Measurements from ENCODE around the gene PDZRN4.

PDZRN4 gene

GRCh38 chr12:41443690-41444089 is 255.6 kb downstream of the PDZRN4 start:
- Histone ChIP-seq H3K27me3 (ENCODE audit: insufficient read depth, poor library complexity, severe bottlenecking) (no peaks in the 10 kb centered on the region), H3K4me3 (replicated peaks; ENCODE audit: insufficient read depth, low read length) (no peak overlapping the region), H3K27ac (replicated peaks) (no peak overlapping the region)
- DNase-seq (ENCODE audit: low read depth in 1 of 2, low spot score in 1 of 2) = no peak
- TF ChIP-seq POLR2AphosphoS5 (IDR thresholded peaks at IDR 0.05; ENCODE audit: low read depth) (no peak), SPI1 (IDR thresholded peaks at IDR 0.05; ENCODE audit: borderline replicate concordance, low read depth) (no peak)
- TF ChIP-seq, protein P1, sequence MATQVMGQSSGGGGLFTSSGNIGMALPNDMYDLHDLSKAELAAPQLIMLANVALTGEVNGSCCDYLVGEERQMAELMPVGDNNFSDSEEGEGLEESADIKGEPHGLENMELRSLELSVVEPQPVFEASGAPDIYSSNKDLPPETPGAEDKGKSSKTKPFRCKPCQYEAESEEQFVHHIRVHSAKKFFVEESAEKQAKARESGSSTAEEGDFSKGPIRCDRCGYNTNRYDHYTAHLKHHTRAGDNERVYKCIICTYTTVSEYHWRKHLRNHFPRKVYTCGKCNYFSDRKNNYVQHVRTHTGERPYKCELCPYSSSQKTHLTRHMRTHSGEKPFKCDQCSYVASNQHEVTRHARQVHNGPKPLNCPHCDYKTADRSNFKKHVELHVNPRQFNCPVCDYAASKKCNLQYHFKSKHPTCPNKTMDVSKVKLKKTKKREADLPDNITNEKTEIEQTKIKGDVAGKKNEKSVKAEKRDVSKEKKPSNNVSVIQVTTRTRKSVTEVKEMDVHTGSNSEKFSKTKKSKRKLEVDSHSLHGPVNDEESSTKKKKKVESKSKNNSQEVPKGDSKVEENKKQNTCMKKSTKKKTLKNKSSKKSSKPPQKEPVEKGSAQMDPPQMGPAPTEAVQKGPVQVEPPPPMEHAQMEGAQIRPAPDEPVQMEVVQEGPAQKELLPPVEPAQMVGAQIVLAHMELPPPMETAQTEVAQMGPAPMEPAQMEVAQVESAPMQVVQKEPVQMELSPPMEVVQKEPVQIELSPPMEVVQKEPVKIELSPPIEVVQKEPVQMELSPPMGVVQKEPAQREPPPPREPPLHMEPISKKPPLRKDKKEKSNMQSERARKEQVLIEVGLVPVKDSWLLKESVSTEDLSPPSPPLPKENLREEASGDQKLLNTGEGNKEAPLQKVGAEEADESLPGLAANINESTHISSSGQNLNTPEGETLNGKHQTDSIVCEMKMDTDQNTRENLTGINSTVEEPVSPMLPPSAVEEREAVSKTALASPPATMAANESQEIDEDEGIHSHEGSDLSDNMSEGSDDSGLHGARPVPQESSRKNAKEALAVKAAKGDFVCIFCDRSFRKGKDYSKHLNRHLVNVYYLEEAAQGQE (IDR thresholded peaks at IDR 0.05; ENCODE audit: insufficient replicate concordance, low read depth) = no peak

DNA sequence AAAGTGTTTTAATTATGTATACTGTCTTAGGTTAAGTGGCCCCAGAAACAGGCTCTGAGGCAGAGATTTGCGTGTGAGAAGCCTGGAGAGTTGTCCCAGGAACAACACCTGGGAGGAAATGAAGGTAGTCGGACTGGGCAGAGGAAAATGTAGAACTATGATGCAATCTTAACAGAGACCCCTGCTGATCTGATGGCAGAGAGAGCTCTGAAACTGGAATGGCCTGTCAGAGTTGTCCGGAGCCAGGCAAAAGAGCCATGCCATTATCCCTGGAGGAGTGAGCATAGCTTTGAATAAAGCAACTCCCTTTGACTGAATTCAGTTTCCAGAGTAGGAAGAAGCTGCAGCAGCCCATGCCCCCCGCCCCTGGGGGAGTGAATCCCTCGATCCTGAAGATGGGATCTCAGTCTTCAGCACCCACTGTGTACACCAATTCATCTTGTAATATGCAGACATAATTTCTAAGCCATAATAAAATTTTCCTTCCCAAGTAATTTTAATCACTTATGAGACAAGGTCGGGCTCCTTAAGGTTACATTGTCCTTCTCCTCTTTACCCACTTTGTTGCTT is 264.8 kb downstream of the PDZRN4 start:
- H3K27ac ChIP-seq (replicated peaks) = no peak overlapping the region
- no peak for TF ChIP-seq GABPA (IDR thresholded peaks at IDR 0.05; ENCODE audit: low read depth)
- TF ChIP-seq SPI1 (IDR thresholded peaks at IDR 0.05; ENCODE audit: borderline replicate concordance, low read depth) = no peak
- no peak for TF ChIP-seq CTCF (IDR thresholded peaks at IDR 0.05; ENCODE audit: insufficient read depth, low read length)
- TF ChIP-seq, protein P1 (IDR thresholded peaks at IDR 0.05; ENCODE audit: insufficient replicate concordance, low read depth) = no peak
- TF ChIP-seq POLR2AphosphoS5 (IDR thresholded peaks at IDR 0.05; ENCODE audit: low read depth) = no peak
- no peak for DNase-seq (ENCODE audit: low read depth in 1 of 2, low spot score in 1 of 2)
- H3K4me3 ChIP-seq (replicated peaks; ENCODE audit: insufficient read depth, low read length) = no peak overlapping the region
- no peaks in the 10 kb centered on the region for H3K27me3 ChIP-seq (ENCODE audit: insufficient read depth, poor library complexity, severe bottlenecking)

DNA sequence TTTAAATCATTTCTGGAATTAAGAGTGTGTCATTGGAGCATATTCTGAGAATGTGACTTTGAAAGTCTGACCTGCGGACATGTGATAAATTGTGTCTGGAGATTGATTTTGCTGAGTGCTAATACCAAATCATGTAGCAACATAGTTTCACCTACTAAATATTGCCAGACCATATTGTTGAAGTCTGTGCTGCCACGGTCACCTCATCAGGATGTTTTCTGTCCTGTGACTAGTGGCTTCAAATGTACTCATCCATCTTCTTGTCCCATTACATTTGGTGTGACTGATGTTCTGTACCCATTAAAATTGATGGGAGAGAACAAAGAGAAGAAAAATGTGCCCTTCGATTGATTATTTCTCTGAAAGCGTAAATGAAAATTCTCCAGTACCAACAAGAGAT is 265.3 kb downstream of the PDZRN4 start:
- DNase-seq (ENCODE audit: low read depth in 1 of 2, low spot score in 1 of 2) = no peak
- H3K27me3 ChIP-seq (ENCODE audit: insufficient read depth, poor library complexity, severe bottlenecking) = no peaks in the 10 kb centered on the region
- TF ChIP-seq, protein P1 (IDR thresholded peaks at IDR 0.05; ENCODE audit: insufficient replicate concordance, low read depth) = no peak
- TF ChIP-seq GABPA (IDR thresholded peaks at IDR 0.05; ENCODE audit: low read depth) (no peak), SPI1 (IDR thresholded peaks at IDR 0.05; ENCODE audit: borderline replicate concordance, low read depth) (no peak), CTCF (IDR thresholded peaks at IDR 0.05; ENCODE audit: insufficient read depth, low read length) (no peak), POLR2AphosphoS5 (IDR thresholded peaks at IDR 0.05; ENCODE audit: low read depth) (no peak)
- no peak overlapping the region for H3K4me3 ChIP-seq (replicated peaks; ENCODE audit: insufficient read depth, low read length)
- no peak overlapping the region for H3K27ac ChIP-seq (replicated peaks)
